Neural cell (in vitro differentiated cells): ENCODE results near the gene ECE1. TPM values are rescaled to one million over a fixed set of nuclear protein-coding genes. Genes with fewer than 3 reads are reported as not detected.

Source experiments
- H2AFZ ChIP-seq: fragments of 200-600, 300-800 bp; sonication (generic), shearing (Covaris generic); 2 replicates; pipeline ENCODE4 v1.6.0; 2014; ENCODE audit warnings: low read depth, mild to moderate bottlenecking, antibody characterized with exemption, low read length, moderate library complexity
- H3F3A ChIP-seq: fragments of 200-600 bp; shearing (Covaris generic); 2 replicates; pipeline ENCODE4 v1.6.1; 2016; ENCODE audit warnings: mild to moderate bottlenecking, moderate library complexity, mixed read lengths, antibody characterized with exemption, low read length; ENCODE audit not compliant: insufficient read depth, poor library complexity, severe bottlenecking
- H3K27ac ChIP-seq: fragments of 200-600, 300-800 bp; sonication (generic), shearing (Covaris generic); 2 replicates; pipeline ENCODE4 v1.5.1; 2014; ENCODE audit warnings: mild to moderate bottlenecking, low read length, moderate library complexity
- H3K27me3 ChIP-seq: fragments of 300-800, 200-600 bp; sonication (generic), shearing (Covaris generic); 2 replicates; pipeline ENCODE4 v1.6.0; 2014; ENCODE audit warnings: mild to moderate bottlenecking, low read depth, low read length, moderate library complexity; ENCODE audit not compliant: insufficient read depth
- H3K36me3 ChIP-seq: fragments of 300-800, 200-600 bp; sonication (generic), shearing (Covaris generic); 2 replicates; pipeline ENCODE4 v1.5.1; 2014; ENCODE audit warnings: mild to moderate bottlenecking, antibody characterized with exemption, low read length, moderate library complexity; ENCODE audit not compliant: insufficient read depth
- H3K4me2 ChIP-seq: fragments of 300-800, 200-600 bp; sonication (generic), shearing (Covaris generic); 2 replicates; pipeline ENCODE4 v1.6.0; 2014; ENCODE audit warnings: mild to moderate bottlenecking, low read length
- H3K4me3 ChIP-seq: fragments of 300-800, 200-600 bp; sonication (generic), shearing (Covaris generic); 2 replicates; pipeline ENCODE4 v1.5.1; 2014; ENCODE audit warnings: mild to moderate bottlenecking, low read length, moderate library complexity
- H3K79me2 ChIP-seq: fragments of 200-600 bp; shearing (Covaris generic); replicated peaks from 2 replicates; pipeline ENCODE4 v1.6.0; 2014; ENCODE audit warnings: mild to moderate bottlenecking, low read length, moderate library complexity; ENCODE audit not compliant: insufficient read depth
- H3K9ac ChIP-seq: fragments of 300-800, 200-600 bp; sonication (generic), shearing (Covaris generic); 2 replicates; pipeline ENCODE4 v1.6.1; 2016; ENCODE audit warnings: mild to moderate bottlenecking, low read length, mixed read lengths
- H3K9me2 ChIP-seq: fragments of 200-600 bp; shearing (Covaris generic); 2 replicates; pipeline ENCODE4 v1.6.1; 2016; ENCODE audit warnings: mild to moderate bottlenecking, low read length, mixed read lengths; ENCODE audit not compliant: insufficient read depth
- H3K9me3 ChIP-seq: fragments of 200-600, 300-800 bp; sonication (generic), shearing (Covaris generic); 2 replicates; pipeline ENCODE4 v1.6.1; 2016; ENCODE audit warnings: mild to moderate bottlenecking, mixed run types, low read length, moderate library complexity, mixed read lengths
- H4K20me1 ChIP-seq: fragments of 200-600 bp; shearing (Covaris generic); 2 replicates; pipeline ENCODE4 v1.6.1; 2016; ENCODE audit warnings: mild to moderate bottlenecking, mixed run types; ENCODE audit not compliant: insufficient read depth
- CTCF ChIP-seq: fragments of 450-650 bp; IDR thresholded peaks from 2 replicates; pipeline ENCODE4 v1.5.1; 2014; ENCODE audit warnings: antibody characterized with exemption, mild to moderate bottlenecking, moderate library complexity; ENCODE audit not compliant: poor library complexity, severe bottlenecking
- EP300 ChIP-seq: fragments of 450-650 bp; conservative IDR thresholded peaks from 2 replicates; pipeline ENCODE4 v1.6.1; 2014; ENCODE audit warnings: antibody characterized with exemption, mild to moderate bottlenecking, moderate library complexity; ENCODE audit not compliant: poor library complexity, severe bottlenecking
- EZH2 ChIP-seq: fragments of 200-600, 300-800 bp; shearing (Covaris generic), sonication (generic); IDR thresholded peaks from 2 replicates; pipeline ENCODE4 v1.6.1; 2014; ENCODE audit warnings: antibody characterized with exemption, low read length, borderline replicate concordance, mild to moderate bottlenecking; ENCODE audit not compliant: insufficient read depth, poor library complexity, severe bottlenecking
- MXI1 ChIP-seq: fragments of 450-650 bp; conservative IDR thresholded peaks from 2 replicates; pipeline ENCODE4 v1.6.1; 2014; ENCODE audit warnings: antibody characterized with exemption, mild to moderate bottlenecking; ENCODE audit not compliant: poor library complexity, severe bottlenecking
- POLR2AphosphoS5 ChIP-seq: IDR thresholded peaks from 2 replicates; pipeline ENCODE4 v1.6.1; 2012
- RAD21 ChIP-seq: fragments of 450-650 bp; conservative IDR thresholded peaks from 2 replicates; pipeline ENCODE4 v1.6.1; 2014; ENCODE audit warnings: antibody characterized with exemption, mild to moderate bottlenecking, moderate library complexity
- REST ChIP-seq: IDR thresholded peaks from 2 replicates; pipeline ENCODE4 v1.6.1; 2012; ENCODE audit warnings: borderline replicate concordance
- SMC3 ChIP-seq: fragments of 450-650 bp; conservative IDR thresholded peaks from 2 replicates; pipeline ENCODE4 v1.6.1; 2014; ENCODE audit warnings: antibody characterized with exemption, mild to moderate bottlenecking, moderate library complexity; ENCODE audit not compliant: poor library complexity
- TAF1 ChIP-seq: IDR thresholded peaks from 2 replicates; pipeline ENCODE4 v1.6.1; 2012; ENCODE audit warnings: low read depth
- polyA plus RNA-seq: library from polyadenylated mRNA; depleted of rRNA; stranded (reverse); fragments of >200 nt; gene quantifications from 2 replicates; pipeline ENCODE4 v1.2.3, GENCODE V29; 2014

ECE1 gene
- polyA plus RNA-seq, 1 donor from 2014 or later, result 7.8 TPM

GRCh38 chr1:21249940-21250493 lies 40.2 kb downstream of the ECE1 start:
- H3K27me3 ChIP-seq, result no peaks in the 10 kb centered on the region
- no peaks in the 10 kb centered on the region for H4K20me1 ChIP-seq
- H2AFZ ChIP-seq, result no peak overlapping the region
- H3K4me3 ChIP-seq, result no peak overlapping the region
- TF ChIP-seq RAD21 (no peak), MXI1 (no peak), SMC3 (no peak)
- no peaks in the 10 kb centered on the region for H3F3A ChIP-seq
- H3K79me2 ChIP-seq, result no peaks in the 10 kb centered on the region
- no peaks in the 10 kb centered on the region for H3K9me2 ChIP-seq
- H3K36me3 ChIP-seq, result no peaks in the 10 kb centered on the region
- H3K4me2 ChIP-seq, result no peak overlapping the region
- H3K27ac ChIP-seq, result no peak overlapping the region
- H3K9me3 ChIP-seq, result no peaks in the 10 kb centered on the region
- H3K9ac ChIP-seq, result no peak overlapping the region

- TF ChIP-seq REST, result no peak
- TF ChIP-seq MXI1, result no peak
- TF ChIP-seq RAD21, result no peak
- no peak for TF ChIP-seq CTCF
- no peak for TF ChIP-seq POLR2AphosphoS5
- no peak for TF ChIP-seq EZH2
- no peak for TF ChIP-seq TAF1
- no peak for TF ChIP-seq EP300
- TF ChIP-seq SMC3, result no peak
- no peak overlapping the region for H3K4me3 ChIP-seq
- H2AFZ ChIP-seq, result no peak overlapping the region
- no peak overlapping the region for H3K9ac ChIP-seq
- H3K9me3 ChIP-seq, result no peaks in the 10 kb centered on the region
- no peak overlapping the region for H3K4me2 ChIP-seq
- H3K36me3 ChIP-seq, result no peaks in the 10 kb centered on the region
- no peaks in the 10 kb centered on the region for H3K27me3 ChIP-seq
- no peaks in the 10 kb centered on the region for H3F3A ChIP-seq
- no peaks in the 10 kb centered on the region for H4K20me1 ChIP-seq
- H3K27ac ChIP-seq, result no peak overlapping the region
- H3K9me2 ChIP-seq, result no peaks in the 10 kb centered on the region
- H3K79me2 ChIP-seq, result no peaks in the 10 kb centered on the region
These were observed 42.2 kb downstream of the ECE1 start for GRCh38 chr1:21247892-21248715.
